Effector memory CD8-positive, alpha-beta T cell (primary cell): ENCODE measurements around the gene PSMB7.

Source experiments
- ATAC-seq: fragments of 150-1000 bp; cut with Tn5 transposase; replicated peaks from 2 replicates; pipeline ENCODE4 v1.10.0; 2021; ENCODE audit warnings: mild to moderate bottlenecking, moderate library complexity
- DNase-seq, 3 experiments: peaks; one replicate each; pipeline ENCODE4 v3.0.0; 2021
- H3K27ac Mint-ChIP-seq, 2 donors: one replicate each; pipeline ENCODE4 v1.8.0; 2022; ENCODE audit warnings: mild to moderate bottlenecking in 2 of 2, mixed read lengths in 2 of 2, moderate library complexity in 2 of 2
- H3K27me3 Mint-ChIP-seq, 2 donors: one replicate each; pipeline ENCODE4 v1.8.0; 2022; ENCODE audit warnings: mixed read lengths in 2 of 2
- H3K36me3 Mint-ChIP-seq: one replicate; pipeline ENCODE4 v1.8.0; 2022; ENCODE audit warnings: mild to moderate bottlenecking, moderate library complexity, mixed read lengths; ENCODE audit not compliant: insufficient read depth
- H3K4me1 Mint-ChIP-seq, 2 donors: one replicate each; pipeline ENCODE4 v1.8.0; 2022; ENCODE audit warnings: low read depth in 2 of 2, mixed read lengths in 2 of 2
- H3K4me3 Mint-ChIP-seq, 2 donors: one replicate each; pipeline ENCODE4 v1.8.0; 2022; ENCODE audit warnings: mild to moderate bottlenecking in 2 of 2, mixed read lengths in 2 of 2, moderate library complexity in 2 of 2
- H3K9me3 Mint-ChIP-seq, 2 donors: one replicate each; pipeline ENCODE4 v1.8.0; 2022; ENCODE audit warnings: mixed read lengths in 2 of 2

Gene PSMB7

DNA sequence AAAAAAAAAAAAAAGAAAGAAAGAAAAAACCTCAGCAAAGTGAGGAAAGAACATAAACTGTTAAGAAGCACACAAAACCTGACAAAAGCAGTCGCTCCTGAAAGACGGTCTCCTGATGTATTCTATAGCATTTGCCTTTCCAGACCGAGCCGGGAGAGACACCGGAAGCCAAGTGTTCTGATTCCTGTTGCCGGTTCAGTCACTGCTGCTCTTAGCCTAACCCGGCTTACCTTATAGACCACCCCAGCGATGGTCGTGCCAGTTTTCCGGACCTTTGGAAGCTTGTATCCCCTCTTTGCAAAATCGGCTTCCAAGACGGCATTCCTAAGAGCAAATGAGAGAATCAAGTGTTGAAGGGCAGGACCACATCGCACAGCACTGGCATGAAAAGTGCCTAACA, 630 bp downstream of the PSMB7 start:
- Mint-ChIP-seq H3K36me3 (peaks cover 64% of the 10 kb centered on the region), H3K9me3 (peaks cover 0 to 6% of the 10 kb centered on the region in 2 donors), H3K27me3 (no peaks in the 10 kb centered on the region), H3K4me1 (peaks cover 24 to 27% of the 10 kb centered on the region in 2 donors), H3K27ac (peak overlapping the region; percentile 96 to 98), H3K4me3 (peak overlapping the region; percentile 93 to 97)
- DNase-seq (no peak), ATAC-seq (no peak)

GRCh38 chr9:124412228-124412575, 3.0 kb downstream of the PSMB7 start:
- Mint-ChIP-seq H3K4me3 (no peak overlapping the region), H3K27me3 (no peaks in the 10 kb centered on the region), H3K9me3 (peaks cover 0 to 6% of the 10 kb centered on the region in 2 donors), H3K27ac (no peak overlapping the region), H3K4me1 (peaks cover 23 to 31% of the 10 kb centered on the region in 2 donors), H3K36me3 (peaks cover 76% of the 10 kb centered on the region)
- DNase-seq (no peak), ATAC-seq (no peak)

GRCh38 chr9:124411514-124412227, 3.6 kb downstream of the PSMB7 start:
- H3K9me3 Mint-ChIP-seq = peaks cover 0 to 6% of the 10 kb centered on the region in 2 donors
- peaks cover 82% of the 10 kb centered on the region for H3K36me3 Mint-ChIP-seq
- no peaks in the 10 kb centered on the region for H3K27me3 Mint-ChIP-seq
- H3K4me1 Mint-ChIP-seq = peaks cover 24 to 32% of the 10 kb centered on the region in 2 donors
- ATAC-seq = no peak
- H3K27ac Mint-ChIP-seq = no peak overlapping the region
- H3K4me3 Mint-ChIP-seq = no peak overlapping the region
- no peak for DNase-seq

DNA sequence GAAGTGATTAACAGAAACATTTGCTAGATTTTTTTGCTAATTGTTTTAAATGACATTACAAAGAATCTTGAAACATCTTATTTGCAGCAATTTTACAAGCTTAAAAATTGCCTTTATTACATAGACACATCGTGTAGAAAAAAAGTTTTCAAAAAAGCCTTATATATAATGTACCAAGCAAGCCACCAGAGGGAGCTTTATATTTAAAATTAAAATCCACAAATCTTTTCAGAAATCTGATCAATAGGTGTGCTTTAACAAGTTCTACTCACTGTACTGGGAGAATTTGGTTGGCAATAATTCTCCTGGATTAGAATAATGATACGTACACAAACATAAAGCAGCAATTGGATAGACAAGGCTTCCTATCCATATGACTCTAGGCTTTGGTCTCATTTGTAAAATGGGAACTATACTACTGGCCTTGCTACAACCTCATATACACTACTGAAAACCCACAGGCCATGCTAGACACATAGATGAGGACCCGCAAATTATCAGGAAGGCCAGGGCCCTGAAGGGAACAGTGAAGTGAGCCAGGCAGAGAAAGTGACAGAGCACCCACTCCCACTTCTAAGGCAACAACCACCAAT, 4.8 kb downstream of the PSMB7 start:
- H3K9me3 Mint-ChIP-seq = peaks cover 0 to 2% of the 10 kb centered on the region in 2 donors

DNA sequence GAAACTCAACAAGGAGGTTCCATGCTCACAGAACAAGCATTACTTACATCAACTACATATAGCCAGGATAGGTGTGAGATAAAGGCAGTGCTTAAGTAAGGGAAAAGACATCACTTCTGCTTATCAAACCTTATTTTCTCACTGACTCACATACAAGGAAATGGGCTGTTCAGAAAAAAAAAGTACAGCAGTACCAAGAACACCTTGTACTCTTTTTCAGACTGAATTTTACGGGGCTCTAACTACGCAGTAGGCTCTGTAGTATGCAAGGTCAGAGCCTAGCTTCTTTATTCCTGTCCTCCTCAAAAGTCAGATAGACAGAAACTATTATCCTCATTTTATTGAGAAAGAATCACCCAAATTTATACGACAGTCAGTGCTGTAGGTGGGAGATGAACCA, 5.8 kb downstream of the PSMB7 start:
- no peak for ATAC-seq
- H3K27me3 Mint-ChIP-seq = no peaks in the 10 kb centered on the region
- H3K4me1 Mint-ChIP-seq = peaks cover 11 to 26% of the 10 kb centered on the region in 2 donors
- H3K36me3 Mint-ChIP-seq = peaks cover 89% of the 10 kb centered on the region
- DNase-seq = no peak
- H3K27ac Mint-ChIP-seq = no peak overlapping the region
- no peak overlapping the region for H3K4me3 Mint-ChIP-seq
- no peaks in the 10 kb centered on the region for H3K9me3 Mint-ChIP-seq

More for the DNA sequence above, 4.8 kb downstream of the PSMB7 start:
- H3K27me3 Mint-ChIP-seq = no peaks in the 10 kb centered on the region
- peaks cover 91% of the 10 kb centered on the region for H3K36me3 Mint-ChIP-seq
- H3K4me1 Mint-ChIP-seq = peaks cover 21 to 33% of the 10 kb centered on the region in 2 donors
- H3K4me3 Mint-ChIP-seq = no peak overlapping the region
- H3K27ac Mint-ChIP-seq = no peak overlapping the region
- DNase-seq = no peak
- ATAC-seq = no peak

- ATAC-seq (no peak), DNase-seq (no peak)
- Mint-ChIP-seq H3K4me3 (no peak overlapping the region), H3K36me3 (peaks cover 79% of the 10 kb centered on the region), H3K27ac (no peak overlapping the region), H3K4me1 (peaks cover 20 to 62% of the 10 kb centered on the region in 2 donors), H3K27me3 (no peaks in the 10 kb centered on the region), H3K9me3 (no peaks in the 10 kb centered on the region)
Observed at GRCh38 chr9:124403246-124403645, 12.0 kb downstream of the PSMB7 start.

DNA sequence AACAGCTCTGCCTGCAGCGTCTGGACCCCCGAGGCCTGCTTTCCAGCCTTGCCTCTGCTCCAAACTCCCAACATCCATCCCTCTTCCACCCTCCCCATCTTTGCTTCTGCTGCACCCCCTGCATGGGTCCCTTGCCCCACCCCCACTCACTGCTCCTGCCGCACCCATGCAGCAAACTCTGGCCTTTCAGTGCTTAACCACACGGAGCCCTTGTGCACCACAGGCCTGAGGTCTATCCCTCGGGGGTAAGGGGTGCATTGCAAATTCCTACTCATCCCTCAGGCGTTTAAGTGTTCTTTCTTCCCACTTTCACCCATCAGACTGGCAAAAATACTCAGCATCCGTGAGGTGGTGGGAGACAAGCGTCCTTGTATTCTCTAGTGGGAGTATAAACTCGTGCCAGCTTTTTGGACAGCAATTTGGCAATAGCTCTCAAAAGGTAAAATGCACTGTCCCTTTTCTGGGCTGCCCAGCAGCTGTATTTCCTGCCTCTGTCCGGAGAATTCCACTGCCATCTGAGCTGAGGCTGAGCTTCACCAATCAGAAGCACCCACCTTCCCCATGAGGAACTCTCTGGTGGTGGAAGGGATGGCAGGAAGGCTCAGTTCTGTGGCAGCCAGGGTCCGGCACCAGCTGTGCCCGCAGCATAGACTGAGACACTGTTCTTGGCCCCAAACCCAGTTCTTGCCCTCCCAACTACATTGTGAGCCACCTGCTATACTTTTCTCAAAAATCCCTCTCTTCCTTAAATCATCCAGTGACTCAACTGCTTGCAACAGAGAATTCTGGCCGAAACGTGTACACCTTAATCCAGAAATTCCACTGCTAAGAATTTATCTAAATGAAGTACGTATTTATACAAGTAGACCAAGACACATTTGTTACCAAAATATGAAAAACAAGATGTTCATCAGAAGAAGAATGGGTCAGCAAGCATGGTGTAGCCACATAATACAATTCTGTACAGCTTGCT, 15.0 kb downstream of the PSMB7 start:
- ATAC-seq (no peak), DNase-seq (no peak)
- Mint-ChIP-seq H3K36me3 (peaks cover 62% of the 10 kb centered on the region), H3K4me1 (peaks cover 24 to 60% of the 10 kb centered on the region in 2 donors), H3K4me3 (no peak overlapping the region), H3K27ac (peak overlapping the region in 1 of 2 donors; percentile 65), H3K9me3 (no peaks in the 10 kb centered on the region), H3K27me3 (no peaks in the 10 kb centered on the region)

DNA sequence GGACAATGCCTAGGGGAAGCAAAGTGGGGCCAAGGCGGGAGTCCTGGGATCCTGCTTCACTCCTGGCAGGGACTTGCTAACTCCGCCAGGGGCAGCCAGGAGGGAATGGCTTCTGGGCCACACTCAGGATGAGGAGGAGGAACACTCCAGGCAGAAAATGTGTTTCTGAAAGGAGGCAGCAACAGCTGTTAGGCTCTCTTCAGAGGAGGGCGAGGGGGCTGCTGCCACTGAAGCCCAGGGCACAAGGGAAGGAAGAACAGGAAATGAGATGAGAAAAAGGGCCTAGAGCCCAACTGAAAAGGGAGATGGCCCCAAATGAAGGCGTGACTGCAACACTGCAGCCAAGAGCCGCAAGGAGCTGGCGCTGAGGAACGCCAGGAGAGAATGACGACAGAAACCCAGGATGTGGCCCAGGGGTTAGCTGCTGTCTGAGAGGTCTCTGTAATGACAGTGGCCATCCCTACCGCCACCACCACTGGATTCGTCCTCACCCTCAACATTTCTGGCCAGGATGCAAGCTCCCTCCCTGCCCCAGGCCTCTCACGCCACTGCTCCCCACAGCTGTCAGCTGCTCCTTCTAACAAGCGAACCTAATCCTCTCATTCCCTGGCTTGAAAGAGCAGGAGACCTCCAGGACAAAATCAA, 15.8 kb downstream of the PSMB7 start:
- no peak overlapping the region for H3K4me3 Mint-ChIP-seq
- DNase-seq = no peak

GRCh38 chr9:124398191-124398935, 16.9 kb downstream of the PSMB7 start:
- Mint-ChIP-seq H3K36me3 (peaks cover 45% of the 10 kb centered on the region), H3K4me1 (peaks cover 30 to 64% of the 10 kb centered on the region in 2 donors), H3K9me3 (no peaks in the 10 kb centered on the region), H3K27me3 (no peaks in the 10 kb centered on the region), H3K4me3 (no peak overlapping the region), H3K27ac (peak overlapping the region in 1 of 2 donors; percentile 26)
- DNase-seq = no peak
- no peak for ATAC-seq

More for the DNA sequence above, 15.8 kb downstream of the PSMB7 start:
- Mint-ChIP-seq H3K27ac (peak overlapping the region in 1 of 2 donors; percentile 46), H3K9me3 (no peaks in the 10 kb centered on the region), H3K36me3 (peaks cover 55% of the 10 kb centered on the region), H3K4me1 (peaks cover 27 to 68% of the 10 kb centered on the region in 2 donors), H3K27me3 (no peaks in the 10 kb centered on the region)
- no peak for ATAC-seq

DNA sequence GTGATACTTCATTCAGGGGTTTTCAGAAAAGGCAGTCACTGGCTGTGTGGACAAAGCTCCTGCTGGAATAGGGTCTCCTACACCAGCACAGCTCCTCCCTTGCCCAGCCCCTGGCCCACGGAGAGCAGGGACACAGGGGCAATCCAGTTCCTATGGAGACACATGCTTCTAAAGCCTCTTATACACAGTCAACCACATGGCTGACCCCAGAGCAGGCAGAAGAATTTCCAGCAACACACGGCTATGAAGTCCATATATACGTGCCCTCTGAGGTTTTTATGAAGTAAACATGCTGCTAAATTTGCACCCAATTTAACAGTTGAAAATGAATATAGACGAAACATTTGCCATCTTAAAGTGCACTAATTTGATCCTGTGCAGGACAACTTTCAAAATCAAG, 19.4 kb downstream of the PSMB7 start:
- H3K9me3 Mint-ChIP-seq = no peaks in the 10 kb centered on the region
- H3K27ac Mint-ChIP-seq = no peak overlapping the region
- peaks cover 37 to 57% of the 10 kb centered on the region in 2 donors for H3K4me1 Mint-ChIP-seq
- DNase-seq (no peak), ATAC-seq (no peak)
- peaks cover 29% of the 10 kb centered on the region for H3K36me3 Mint-ChIP-seq
- no peaks in the 10 kb centered on the region for H3K27me3 Mint-ChIP-seq
- H3K4me3 Mint-ChIP-seq = no peak overlapping the region

DNA sequence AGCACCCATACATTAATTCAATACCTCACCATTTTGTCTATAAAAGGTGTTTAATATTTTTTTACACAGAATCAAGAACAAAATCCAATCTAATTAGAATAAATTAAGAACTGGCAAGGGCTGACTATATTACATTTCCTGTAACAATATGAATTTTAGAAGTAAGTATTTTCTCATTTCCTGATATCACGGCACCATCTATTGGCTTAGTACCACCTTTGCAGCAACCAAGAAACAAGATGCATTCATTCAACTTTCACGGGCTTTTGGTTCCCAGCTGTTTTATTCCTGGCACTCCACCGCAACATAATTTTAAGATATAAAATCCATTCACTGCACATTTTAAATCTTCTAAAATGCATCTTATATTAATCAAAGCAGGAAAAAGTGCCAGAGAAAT, 20.6 kb downstream of the PSMB7 start:
- peaks cover 22% of the 10 kb centered on the region for H3K36me3 Mint-ChIP-seq
- ATAC-seq (no peak), DNase-seq (no peak)
- H3K27ac Mint-ChIP-seq = peak overlapping the region in 1 of 2 donors; percentile 57
- peaks cover 36 to 57% of the 10 kb centered on the region in 2 donors for H3K4me1 Mint-ChIP-seq
- H3K9me3 Mint-ChIP-seq = no peaks in the 10 kb centered on the region
- no peaks in the 10 kb centered on the region for H3K27me3 Mint-ChIP-seq
- no peak overlapping the region for H3K4me3 Mint-ChIP-seq

GRCh38 chr9:124394167-124394566, 21.1 kb downstream of the PSMB7 start:
- Mint-ChIP-seq H3K27ac (peak overlapping the region in 1 of 2 donors; percentile 41), H3K36me3 (peaks cover 18% of the 10 kb centered on the region), H3K4me1 (peaks cover 37 to 57% of the 10 kb centered on the region in 2 donors), H3K9me3 (no peaks in the 10 kb centered on the region), H3K4me3 (no peak overlapping the region), H3K27me3 (no peaks in the 10 kb centered on the region)
- no peak for ATAC-seq
- no peak for DNase-seq
